Fibroblast of peridontal ligament (primary cell): ENCODE data around the gene RIPOR2.
"Not testable (repeated sequence)": the region's sequence is repeated elsewhere in the genome, so short reads cannot be mapped to it uniquely, and the experiment has no call there.

ENCODE experiments used
- DNase-seq: peaks from one replicate; pipeline ENCODE4 v3.0.0-alpha.2; 2010; ENCODE audit errors: extremely low read depth

The RIPOR2 gene

DNA sequence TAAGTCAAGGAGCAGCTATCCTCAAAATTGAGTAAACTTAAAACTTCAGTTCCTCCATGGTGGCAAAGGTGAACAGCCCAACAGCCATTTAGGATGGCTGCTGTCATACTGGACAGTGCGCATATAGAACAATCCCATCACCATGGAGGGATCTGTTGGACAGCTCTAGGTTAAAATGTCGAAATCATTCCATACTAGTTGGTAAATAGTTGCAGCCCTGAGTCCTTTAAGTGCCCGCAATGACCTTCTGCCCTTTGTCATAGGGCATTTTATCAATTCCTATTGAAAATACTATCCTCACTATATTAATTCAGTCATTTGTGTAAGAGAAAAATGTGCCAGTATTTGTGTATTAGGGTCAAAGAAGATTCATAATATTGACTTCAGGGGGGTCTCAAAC lies 128.2 kb downstream of the RIPOR2 start:
- DNase-seq = no peak

DNA sequence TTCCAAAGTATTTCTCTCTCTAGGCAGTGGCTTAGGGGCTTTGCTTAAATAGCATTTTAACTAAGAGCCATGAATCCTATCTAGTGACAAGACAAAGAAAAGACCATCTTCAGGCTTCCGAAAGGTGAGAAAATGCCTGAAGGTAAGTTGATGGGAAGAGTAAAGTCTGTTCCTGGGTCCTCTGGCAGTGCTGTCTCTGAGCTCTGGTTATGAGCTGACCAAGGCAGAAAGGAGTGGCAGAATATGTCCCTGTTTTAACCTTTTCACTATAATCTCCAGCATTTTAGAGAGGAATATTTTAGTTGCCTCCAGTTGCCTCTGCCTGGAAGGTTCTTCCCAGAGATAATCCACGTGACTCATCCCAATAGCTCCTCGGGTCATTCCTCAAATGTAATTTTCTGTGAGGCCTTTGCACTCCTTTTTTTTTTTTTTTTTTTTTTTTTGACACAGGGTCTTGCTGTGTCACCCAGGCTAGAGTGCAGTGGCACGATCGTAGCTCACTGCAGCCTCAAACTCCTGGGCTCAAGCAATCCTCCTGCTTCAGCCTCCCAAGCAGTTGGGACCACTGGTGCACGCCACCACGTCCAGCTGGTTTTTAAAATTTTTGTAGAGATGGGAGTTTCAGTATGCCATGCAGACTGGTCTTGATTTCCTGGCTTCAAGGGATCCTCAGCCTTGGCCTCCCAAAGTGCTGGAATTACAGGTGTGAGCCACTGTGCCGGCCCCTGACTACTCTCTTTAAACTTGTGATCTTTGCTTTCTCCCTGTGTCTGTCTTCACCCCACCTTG lies 133.3 kb downstream of the RIPOR2 start:
- DNase-seq = no peak

DNA sequence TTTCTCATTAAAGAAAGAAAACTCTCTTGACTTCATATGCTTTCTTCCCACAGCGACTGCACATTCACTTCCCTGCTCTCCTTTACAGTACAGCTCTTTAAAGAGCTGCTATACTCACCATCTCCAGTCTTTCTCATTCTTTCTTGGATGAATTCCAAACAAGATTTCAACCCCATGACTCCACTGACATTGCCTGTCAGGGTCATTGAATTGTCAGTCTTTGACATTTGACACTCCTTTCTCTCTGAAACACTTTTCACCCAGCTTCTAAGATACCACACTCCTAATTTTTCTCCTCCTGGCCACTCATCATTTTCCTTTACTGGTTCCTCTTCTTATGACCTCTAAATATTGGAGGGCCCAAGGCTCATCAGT lies 136.2 kb downstream of the RIPOR2 start:
- no peak for DNase-seq

DNA sequence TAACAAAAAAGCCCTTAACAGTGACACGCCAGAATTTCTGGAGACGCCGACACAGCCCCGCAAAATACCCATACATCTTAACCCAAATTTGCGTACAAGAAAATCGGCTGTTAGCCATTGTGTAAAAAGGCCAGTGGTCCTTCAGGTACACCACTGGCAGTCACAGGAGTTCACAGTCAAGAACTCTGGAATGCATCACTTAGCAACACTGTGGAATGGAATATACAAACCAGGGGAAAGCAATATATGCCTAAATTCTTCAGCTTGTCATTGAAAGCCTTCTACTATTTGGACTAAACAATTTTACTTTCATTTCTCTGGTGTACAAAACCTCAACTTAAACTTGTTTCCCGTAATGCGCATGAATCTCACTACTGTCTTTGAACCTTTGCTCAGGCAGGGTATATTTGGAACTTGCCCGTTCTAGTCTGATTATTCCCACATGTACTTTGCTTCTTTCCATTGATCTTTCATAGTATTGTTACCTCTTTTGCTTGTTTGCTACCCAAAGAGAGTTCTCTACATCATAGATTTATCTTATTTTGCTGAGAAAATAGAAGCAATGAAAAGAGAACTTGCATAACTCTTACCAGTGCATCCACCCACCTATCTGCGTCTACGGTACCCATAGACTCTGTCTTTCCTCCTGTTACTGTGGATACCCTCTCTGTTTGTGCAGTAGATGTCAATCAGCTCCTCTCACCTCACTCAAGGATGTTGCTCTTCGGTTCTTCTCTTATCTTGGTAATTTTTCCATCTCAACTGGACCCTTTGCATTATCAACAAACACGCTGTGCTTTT lies 136.8 kb downstream of the RIPOR2 start, which contains the start of gene ARMH2:
Gene ARMH2, minus strand, starts transcription at position 178 of the 801 bp plus-strand sequence. Its CDS starts 60 bp downstream, at position 118.
- DNase-seq = no peak

DNA sequence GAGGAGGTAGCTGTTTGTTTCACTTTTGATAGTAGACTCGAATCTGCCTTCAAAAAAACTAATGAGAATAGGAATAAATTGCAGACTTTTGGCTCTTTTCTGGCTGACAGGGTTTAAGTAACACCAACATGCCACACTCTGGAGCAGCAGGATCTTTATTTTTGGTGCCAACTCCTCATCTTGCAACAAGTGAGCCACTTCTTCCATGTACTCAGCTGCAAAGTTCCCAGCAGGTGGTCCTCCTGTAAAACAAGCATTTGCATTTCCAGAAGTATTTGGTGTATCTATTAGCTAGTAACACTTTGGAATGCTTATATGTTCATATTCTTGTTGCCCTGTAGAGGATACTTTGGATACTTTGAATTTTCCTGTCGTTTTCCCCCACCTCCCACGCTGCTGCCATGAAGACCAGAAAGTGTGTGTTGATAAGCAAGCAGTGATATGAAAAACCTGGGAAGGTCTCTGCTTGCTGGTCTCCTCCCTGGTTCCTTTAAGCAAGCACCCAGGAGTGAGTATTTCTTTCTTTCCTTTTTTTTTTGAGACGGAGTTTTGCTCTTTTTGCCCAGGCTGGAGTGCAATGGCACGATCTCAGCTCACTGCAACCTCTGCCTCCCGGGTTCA lies 138.1 kb downstream of the RIPOR2 start:
- no peak for DNase-seq

DNA sequence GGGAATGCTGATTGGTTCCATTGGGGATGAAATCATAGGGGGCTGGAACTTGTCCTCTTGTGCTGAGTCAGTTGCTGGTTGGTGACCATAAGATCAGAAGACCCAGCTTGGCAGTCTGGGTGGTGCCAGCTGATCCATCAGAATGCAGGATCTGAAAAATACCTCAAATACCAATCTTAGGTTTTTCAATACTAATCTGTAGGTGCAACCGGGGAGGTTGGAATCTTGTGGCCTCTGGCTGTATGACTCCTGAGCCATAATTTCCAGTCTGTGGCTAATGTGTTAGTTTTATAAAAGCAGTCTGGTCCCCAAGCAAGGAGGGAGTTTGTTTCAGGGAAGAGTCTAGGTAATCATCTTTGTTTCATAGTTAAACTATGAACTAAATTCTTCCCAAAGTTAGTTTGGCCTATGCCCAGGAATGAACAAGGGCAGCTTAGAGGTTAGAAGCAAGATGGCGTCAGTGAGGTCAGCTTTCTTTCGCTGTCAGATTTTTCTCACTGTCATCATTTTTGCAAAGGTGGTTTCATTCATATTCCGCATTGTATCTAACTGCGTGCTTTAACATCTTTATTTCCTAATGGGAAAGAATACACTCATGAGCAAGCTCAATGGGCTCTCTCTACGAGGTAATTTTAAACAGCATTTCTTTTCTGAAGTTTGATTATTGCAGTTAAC lies 139.0 kb downstream of the RIPOR2 start:
- no peak for DNase-seq

DNA sequence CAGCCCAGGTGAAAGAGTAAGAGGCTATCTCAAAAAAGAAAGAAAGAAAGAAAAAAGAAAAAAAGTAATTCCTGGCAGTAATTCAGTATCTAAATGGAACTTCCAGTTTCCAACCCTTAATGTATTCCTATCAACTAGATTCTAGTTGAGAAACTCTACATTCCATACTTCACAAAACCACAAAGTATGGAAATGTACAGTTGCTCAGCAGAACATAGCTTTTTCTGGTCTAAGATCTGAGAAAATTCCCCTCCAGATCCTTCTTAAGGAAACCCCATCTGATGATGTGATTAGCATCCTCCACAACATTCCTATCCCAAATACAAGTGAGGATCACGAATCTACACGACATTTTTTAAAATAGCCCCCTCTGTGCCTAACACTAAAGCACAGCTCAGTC lies 140.7 kb downstream of the RIPOR2 start:
- DNase-seq = no peak

DNA sequence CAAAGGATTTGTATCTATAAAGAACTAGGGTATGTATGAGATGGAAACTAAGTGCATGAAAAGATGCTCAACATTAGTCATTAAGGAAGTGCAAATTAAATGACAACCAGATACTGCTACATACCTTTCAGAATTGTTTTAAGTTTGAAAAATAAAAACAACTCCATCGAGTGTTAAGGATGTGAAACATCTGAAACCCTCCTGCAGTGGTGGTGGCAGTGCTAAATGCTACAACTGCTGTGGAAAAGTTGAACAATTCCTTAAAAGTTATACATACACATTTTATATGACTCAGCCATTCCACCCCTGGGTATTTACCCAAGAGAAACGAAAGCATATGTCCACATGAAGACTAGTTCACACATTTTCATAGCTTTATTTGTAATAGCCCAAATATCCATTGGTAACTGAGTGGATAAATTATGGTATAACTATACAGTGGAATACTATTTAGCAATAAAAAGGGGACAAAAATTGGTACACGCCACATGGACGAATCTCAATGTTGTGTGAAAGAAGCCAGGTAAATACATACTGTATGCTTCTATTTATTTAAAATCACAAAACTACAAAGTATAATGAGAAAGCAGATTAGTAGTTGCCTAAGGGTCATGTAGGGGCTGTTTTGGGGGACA lies 147.6 kb downstream of the RIPOR2 start:
- peak; percentile 45 for DNase-seq

DNA sequence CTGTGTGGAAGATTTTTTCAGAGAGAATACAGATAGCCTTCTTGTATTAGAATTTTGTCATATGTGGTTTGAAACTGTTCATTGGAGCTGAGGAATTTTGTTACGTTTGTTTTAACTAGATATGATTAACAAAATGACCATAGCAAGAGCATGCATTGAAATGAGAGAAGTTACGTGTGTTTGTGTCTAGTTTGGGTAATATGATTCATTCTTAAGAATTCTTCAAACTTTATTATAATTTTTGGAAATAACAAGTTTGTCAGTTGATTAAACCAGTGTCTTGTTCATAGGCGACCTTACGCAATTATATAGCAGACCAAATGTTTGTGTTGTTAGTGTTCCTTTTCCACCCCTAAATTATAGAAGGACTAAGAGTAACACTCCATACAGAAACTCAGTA lies 155.6 kb downstream of the RIPOR2 start:
- DNase-seq = peak; percentile 57

DNA sequence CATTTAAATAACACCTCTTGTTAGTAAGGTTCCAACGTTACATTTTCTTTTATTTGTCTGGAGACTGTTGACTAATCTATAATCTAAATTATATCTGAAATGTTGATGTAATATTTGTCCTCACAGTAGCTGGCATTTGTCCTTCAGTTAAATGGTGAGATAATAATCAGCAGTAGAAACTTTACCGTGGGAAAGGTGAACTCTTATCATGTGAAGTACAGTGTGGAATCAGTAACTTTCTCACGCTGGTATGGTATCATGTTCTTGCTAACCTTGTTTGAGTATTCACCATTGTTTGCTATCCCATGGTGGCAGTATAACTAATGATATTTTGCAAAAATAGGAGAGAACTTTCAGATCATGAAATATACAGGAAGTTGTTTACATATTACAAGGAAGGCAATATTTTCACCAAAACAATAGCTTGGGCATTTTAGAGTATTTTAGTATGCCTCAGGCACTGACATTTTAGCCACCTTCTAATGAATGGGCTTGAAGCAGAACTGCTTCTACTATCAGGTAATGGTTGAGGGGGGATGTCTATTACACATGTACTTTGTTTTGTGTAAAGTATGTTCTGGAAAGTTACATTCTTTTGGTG lies 156.2 kb downstream of the RIPOR2 start:
- no peak for DNase-seq

DNA sequence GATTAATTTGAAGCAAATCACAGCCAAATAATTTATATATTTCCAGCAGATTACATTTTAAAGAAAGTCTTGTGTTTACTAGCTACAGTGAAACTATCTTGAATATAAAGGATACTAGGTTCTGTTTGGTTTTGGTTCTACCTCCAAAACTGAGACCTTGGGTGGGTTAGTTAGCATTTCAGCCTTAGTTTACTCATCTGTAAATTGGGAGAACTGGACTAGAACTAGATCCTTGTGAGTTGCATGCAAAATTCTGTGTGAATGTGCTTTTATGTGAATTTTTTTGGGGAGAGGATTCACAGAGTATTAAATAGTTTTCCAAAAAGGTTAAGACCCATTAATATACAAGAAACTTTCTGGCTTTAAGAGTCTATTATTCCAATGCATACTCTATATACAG lies 156.9 kb downstream of the RIPOR2 start:
- DNase-seq = no peak

DNA sequence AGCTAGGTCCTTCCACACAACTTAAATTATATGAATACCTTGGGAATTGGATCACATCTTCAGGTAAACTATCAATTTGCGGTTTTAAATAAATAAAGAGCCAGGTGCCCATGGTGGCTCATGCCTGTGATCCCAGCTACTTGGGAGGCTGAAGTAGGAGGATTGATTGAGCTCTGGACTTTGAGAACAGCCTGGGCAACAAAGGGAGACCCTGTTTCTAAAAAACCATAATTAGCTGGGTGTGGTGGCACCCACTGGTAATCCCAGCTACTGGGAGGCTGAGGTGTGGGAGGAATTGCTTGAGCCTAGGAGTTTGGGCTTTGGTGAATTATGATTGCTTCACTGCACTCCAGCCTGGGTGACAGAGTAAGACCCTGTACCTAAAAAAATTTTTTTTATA lies 157.6 kb downstream of the RIPOR2 start:
- no peak for DNase-seq

DNA sequence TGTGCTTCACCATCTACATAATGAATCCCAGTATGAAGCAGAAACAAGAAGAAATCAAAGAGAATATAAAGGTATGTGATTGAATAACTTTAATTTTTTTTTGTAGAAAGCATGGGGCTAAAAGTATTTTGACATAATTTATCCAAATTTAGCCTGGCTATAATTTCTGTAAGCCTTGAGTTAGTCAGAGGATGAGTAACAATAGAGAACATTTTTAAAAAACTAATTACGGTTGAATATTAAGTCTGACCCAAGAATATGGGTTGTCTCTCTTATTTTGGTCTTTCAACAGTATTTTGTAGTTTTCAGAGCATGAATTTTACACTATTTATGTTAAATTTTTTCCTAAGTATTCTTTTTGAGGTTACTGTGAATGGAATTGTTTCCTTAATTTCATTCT lies 158.5 kb downstream of the RIPOR2 start:
- DNase-seq = no peak

DNA sequence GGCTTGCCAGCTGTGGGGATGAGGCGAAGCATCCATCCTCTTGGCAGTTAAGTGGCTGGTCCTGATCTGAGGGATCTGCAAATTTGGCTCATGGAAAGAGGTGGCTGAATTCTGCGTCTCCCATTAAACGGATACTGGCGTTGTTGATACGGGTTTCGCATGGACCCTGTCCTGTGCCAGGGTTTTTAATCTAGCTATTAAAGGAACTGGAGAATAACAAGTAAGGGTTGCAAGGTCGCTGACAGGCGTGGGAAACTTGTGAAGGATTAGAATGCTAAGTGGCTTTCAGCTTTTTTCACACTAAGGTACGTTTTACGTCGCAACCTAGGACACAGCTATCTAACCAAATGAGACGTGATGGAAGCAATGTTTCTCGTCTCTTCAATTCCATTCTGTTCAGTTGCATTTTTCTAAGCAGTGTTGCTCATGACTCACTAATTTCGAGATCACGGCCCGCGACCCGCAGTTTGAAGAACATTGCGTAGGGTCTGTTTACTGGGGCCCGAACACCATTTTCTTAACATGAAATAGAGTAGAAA lies 160.2 kb downstream of the RIPOR2 start:
- DNase-seq = peak; percentile 65

DNA sequence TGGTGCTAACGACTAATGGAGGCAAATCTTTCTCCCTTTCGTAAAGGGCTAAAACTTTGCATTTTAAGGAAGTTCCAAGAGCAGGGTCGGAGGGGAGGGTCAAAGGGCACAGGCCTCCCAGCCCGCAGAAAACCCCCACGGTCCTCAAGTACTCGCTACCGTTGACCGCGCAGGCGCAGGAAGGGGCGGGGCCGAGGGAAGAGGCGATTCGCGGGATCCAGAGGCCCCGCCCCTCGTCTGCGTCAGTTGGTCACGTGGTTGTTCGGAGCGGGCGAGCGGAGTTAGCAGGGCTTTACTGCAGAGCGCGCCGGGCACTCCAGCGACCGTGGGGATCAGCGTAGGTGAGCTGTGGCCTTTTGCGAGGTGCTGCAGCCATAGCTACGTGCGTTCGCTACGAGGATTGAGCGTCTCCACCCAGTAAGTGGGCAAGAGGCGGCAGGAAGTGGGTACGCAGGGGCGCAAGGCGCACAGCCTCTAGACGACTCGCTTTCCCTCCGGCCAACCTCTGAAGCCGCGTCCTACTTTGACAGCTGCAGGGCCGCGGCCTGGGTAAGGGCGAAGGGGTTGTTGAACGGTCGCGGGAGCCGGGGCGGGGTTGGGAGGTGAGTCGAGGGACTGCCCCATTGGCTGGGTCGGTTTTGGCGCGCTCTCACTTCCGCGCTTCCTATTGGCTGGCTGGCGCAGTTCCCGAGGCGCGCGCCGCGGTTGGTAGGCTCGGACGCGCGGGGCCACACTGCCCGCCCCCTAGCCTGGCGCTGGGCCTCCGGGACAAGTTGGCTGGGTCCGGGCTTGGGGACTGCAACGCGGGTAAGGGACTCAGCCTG lies 160.9 kb downstream of the RIPOR2 start, which contains the start of gene GMNN:
Gene GMNN, plus strand, starts transcription at position 242 of the 824 bp plus-strand sequence. CDS start 2,310 bp downstream, outside the sequence.
- DNase-seq = peak; percentile 88

DNA sequence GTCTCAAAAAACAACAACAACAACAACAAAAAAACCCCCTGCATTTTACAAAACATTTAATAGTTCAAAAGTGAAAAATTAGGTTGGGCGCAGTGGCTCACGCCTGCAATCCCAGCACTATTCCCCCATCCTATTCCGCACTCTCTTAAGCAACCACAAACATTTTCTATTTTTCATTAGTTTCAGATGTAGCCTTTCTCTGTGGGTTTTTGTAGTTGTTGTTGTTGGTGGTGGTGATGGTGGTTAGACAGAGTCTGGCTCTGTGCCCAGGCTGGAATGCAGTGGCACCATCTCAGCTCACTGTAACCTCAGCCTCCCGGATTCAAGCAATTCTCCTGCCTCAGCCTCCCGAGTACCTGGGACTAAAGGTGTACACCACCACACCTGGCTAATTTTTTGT lies 167.4 kb downstream of the RIPOR2 start:
- peak; percentile 74 for DNase-seq

DNA sequence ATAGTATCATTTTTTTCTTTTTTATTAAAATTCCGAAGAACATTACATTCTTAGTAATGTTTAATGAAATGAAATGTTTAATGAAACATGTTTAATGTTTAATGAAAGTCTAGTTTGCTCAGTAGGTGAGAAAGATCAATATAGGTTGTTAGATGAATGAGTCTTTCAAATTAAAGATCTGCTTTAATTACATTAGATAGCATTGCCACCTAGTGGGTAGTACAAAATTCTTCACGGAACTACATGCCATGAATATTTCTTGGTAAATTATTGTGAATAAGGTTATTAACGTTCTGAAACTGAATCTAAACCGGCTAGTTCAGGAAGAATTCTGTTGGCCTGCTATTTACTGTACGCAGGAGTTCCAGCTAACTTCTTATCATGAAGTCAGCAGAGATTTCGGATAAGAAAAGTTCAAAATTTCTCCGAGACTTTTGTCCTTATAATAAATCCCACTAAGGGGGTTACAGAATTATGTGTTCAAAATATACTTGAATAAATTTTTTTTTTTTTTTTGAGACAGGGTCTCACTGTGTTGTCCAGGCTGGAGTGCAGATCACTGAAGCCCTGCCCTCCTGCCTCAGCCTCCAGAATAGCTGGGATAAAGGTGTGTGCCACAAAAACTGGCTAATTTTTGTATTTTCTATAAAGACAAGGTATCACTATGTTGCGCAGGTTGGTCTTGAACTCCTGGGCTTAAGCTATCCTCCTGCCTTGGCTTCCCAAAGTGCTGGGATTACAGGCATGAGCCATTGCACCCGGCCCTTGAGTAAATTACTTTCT lies 168.9 kb downstream of the RIPOR2 start:
- DNase-seq = peak; percentile 67

DNA sequence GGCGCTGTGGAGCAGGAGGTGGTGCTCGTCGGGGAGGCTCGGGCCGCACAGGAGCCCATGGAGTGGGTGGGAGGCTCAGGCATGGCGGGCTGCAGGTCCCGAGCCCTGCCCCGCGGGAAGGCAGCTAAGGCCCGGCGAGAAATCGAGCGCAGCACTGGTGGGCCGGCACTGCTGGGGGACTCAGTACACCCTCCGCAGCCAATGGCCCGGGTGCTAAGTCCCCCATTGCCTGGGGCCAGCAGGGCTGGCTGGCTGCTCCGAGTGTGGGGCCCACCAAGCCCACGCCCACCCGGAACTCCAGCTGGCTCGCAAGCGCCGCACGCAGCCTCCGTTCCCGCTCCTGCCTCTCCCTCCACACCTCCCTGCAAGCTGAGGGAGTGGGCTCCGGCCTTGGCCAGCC lies 169.8 kb downstream of the RIPOR2 start:
- not testable (repeated sequence) for DNase-seq
